ENCODE measurements around the gene WDR81. TPM values are rescaled to one million over a fixed set of nuclear protein-coding genes. Genes with fewer than 3 reads are reported as not detected.

WDR81 gene
- total RNA-seq, 1 donor: 47.8 TPM

DNA sequence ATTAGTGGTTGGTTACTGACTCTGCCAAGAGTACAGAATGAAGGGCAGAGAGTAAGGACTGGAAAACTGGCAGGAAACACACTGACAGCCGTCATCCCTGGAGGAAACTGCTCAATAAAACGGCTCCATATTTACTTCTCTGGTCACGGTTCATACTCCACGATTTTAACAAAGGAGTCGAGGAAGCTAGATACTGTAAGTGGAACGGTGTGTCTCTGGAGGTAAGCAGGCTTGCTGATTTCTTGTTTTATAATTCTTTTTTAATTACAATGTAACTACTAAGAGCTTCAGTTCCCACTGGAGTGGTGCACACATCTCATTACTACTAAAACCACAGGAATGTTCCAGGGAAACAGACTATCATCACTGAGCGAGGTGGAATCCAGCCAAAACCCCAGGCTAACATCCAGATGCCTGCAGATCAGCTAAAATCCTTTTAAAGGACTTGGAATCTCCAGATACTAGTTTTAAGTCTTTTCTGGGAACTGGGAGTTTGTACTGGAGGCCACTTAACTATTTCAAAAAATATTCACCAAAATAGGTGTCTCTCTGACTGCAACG is 55.1 kb downstream of the WDR81 start:
- DNase-seq (ENCODE audit: insufficient read length, low spot score, missing footprints): peak; percentile 98
- peak overlapping the region; percentile 53 for H2AFZ ChIP-seq (ENCODE audit: low read length)
- H3K4me3 ChIP-seq (ENCODE audit: insufficient read depth, low read length): peak overlapping the region; percentile 21
- H3K9me3 ChIP-seq (ENCODE audit: low read depth, low read length): no peaks in the 10 kb centered on the region
- peak overlapping the region; percentile 81 for H3K4me2 ChIP-seq (ENCODE audit: insufficient read depth, low read length)
- H3K36me3 ChIP-seq (ENCODE audit: insufficient read depth, low read length): peaks cover 20% of the 10 kb centered on the region
- TF ChIP-seq, protein P1, sequence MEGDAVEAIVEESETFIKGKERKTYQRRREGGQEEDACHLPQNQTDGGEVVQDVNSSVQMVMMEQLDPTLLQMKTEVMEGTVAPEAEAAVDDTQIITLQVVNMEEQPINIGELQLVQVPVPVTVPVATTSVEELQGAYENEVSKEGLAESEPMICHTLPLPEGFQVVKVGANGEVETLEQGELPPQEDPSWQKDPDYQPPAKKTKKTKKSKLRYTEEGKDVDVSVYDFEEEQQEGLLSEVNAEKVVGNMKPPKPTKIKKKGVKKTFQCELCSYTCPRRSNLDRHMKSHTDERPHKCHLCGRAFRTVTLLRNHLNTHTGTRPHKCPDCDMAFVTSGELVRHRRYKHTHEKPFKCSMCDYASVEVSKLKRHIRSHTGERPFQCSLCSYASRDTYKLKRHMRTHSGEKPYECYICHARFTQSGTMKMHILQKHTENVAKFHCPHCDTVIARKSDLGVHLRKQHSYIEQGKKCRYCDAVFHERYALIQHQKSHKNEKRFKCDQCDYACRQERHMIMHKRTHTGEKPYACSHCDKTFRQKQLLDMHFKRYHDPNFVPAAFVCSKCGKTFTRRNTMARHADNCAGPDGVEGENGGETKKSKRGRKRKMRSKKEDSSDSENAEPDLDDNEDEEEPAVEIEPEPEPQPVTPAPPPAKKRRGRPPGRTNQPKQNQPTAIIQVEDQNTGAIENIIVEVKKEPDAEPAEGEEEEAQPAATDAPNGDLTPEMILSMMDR (IDR thresholded peaks at IDR 0.05; ENCODE audit: extremely low read depth, low read depth, low read length): no peak
- H3K27me3 ChIP-seq (ENCODE audit: insufficient read depth, low read length): no peaks in the 10 kb centered on the region
- peaks cover 3% of the 10 kb centered on the region for H4K20me1 ChIP-seq (ENCODE audit: insufficient read depth, low read length)
- H3K27ac ChIP-seq (ENCODE audit: low read depth, low read length): peak overlapping the region; percentile 89
- peaks cover 32% of the 10 kb centered on the region for H3K4me1 ChIP-seq (ENCODE audit: insufficient read depth, low read length)
- H3K79me2 ChIP-seq (ENCODE audit: insufficient read depth, low read length): no peaks in the 10 kb centered on the region

DNA sequence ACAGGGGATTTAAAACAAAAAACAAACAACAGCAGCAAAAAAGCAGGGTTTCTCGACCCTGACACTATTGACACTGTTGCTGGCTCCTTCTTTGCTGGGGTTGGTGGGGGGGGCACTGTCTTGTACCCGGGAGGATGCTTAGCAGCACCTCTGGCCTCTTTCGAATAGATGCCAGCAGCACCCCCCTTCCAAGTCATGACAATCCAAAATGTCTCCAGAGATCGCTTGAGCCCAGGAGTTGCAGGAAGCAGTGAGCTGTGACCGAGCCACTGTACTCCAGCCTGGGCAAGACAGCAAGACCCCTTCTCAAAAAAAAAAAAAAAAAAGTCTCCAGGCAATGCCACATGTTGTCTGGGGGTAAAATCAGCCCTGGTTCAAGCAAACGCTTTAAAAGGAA is 57.7 kb downstream of the WDR81 start:
- Histone ChIP-seq H2AFZ (ENCODE audit: low read length) (no peak overlapping the region), H4K20me1 (ENCODE audit: insufficient read depth, low read length) (peaks cover 3% of the 10 kb centered on the region), H3K9me3 (ENCODE audit: low read depth, low read length) (no peaks in the 10 kb centered on the region), H3K79me2 (ENCODE audit: insufficient read depth, low read length) (no peaks in the 10 kb centered on the region), H3K4me2 (ENCODE audit: insufficient read depth, low read length) (peak overlapping the region; percentile 12), H3K36me3 (ENCODE audit: insufficient read depth, low read length) (peaks cover 23% of the 10 kb centered on the region), H3K27ac (ENCODE audit: low read depth, low read length) (peak overlapping the region; percentile 75), H3K4me1 (ENCODE audit: insufficient read depth, low read length) (peaks cover 40% of the 10 kb centered on the region), H3K4me3 (ENCODE audit: insufficient read depth, low read length) (no peak overlapping the region), H3K27me3 (ENCODE audit: insufficient read depth, low read length) (no peaks in the 10 kb centered on the region)
- no peak for DNase-seq (ENCODE audit: insufficient read length, low spot score, missing footprints)
- TF ChIP-seq, protein P1 (IDR thresholded peaks at IDR 0.05; ENCODE audit: extremely low read depth, low read depth, low read length): no peak

DNA sequence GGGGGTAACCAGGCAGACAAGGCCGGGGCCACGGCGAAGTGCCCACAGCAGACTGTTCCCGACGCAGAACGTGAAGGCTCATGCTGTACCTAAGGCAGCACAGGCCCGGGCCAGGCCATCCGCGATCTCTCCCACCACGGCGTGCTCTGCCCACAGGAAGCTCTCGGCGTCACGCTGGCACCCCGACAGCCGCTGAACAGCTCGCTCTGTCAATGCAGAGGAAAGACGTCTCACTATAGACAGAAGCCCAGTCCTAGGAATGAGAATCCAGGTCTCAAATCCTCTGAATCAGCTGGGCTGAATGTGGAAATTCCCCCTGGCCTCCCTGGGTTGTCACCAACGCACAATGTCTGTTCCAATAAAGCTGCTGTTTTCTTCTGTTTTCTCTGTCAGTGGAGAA is 58.8 kb downstream of the WDR81 start:
- H3K4me1 ChIP-seq (ENCODE audit: insufficient read depth, low read length): peaks cover 48% of the 10 kb centered on the region
- peaks cover 3% of the 10 kb centered on the region for H4K20me1 ChIP-seq (ENCODE audit: insufficient read depth, low read length)
- DNase-seq (ENCODE audit: insufficient read length, low spot score, missing footprints): peak; percentile 49
- no peaks in the 10 kb centered on the region for H3K27me3 ChIP-seq (ENCODE audit: insufficient read depth, low read length)
- H2AFZ ChIP-seq (ENCODE audit: low read length): peak overlapping the region; percentile 0
- peaks cover 15% of the 10 kb centered on the region for H3K36me3 ChIP-seq (ENCODE audit: insufficient read depth, low read length)
- no peaks in the 10 kb centered on the region for H3K79me2 ChIP-seq (ENCODE audit: insufficient read depth, low read length)
- peak overlapping the region; percentile 6 for H3K4me3 ChIP-seq (ENCODE audit: insufficient read depth, low read length)
- H3K4me2 ChIP-seq (ENCODE audit: insufficient read depth, low read length): peak overlapping the region; percentile 12
- TF ChIP-seq, protein P1 (IDR thresholded peaks at IDR 0.05; ENCODE audit: extremely low read depth, low read depth, low read length): no peak
- peak overlapping the region; percentile 75 for H3K27ac ChIP-seq (ENCODE audit: low read depth, low read length)
- no peaks in the 10 kb centered on the region for H3K9me3 ChIP-seq (ENCODE audit: low read depth, low read length)

DNA sequence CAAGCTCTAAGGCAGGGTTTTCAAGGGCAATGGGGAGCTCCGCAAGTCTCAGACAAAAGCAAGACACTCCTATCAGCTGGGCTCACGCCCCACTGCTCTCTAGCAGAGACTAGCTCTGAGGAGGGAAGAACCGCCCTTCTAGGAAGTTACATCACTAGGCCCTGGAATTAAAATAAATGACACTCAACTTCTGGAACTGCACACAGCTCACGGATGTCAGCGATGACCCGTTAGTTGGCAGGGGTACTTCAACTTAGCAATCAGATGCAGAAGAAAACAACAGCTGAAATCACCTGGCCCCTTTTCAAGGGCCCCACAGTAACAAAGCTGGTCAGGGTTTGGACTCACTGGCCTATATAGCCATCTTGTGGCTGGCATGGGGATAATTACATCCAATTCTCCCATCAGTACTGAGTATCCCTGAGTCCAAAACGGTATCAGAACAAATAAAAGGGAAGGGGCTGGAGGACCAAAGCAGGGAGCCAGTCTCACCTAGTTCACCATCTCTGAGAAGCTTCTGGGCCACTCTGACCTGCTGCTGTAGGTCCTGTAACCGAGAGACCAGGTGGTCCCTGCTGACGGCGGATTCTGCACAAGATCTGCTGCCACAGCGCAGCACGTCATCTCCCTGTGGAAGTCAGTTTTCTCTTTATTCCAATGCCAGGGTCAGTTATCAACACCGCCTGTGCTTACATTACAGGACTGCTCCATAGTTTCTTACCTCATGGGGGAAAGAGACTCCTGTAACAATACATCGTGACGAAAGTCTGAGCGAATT is 59.5 kb downstream of the WDR81 start:
- Histone ChIP-seq H3K36me3 (ENCODE audit: insufficient read depth, low read length) (peaks cover 11% of the 10 kb centered on the region), H3K4me2 (ENCODE audit: insufficient read depth, low read length) (peak overlapping the region; percentile 12), H4K20me1 (ENCODE audit: insufficient read depth, low read length) (peaks cover 3% of the 10 kb centered on the region), H2AFZ (ENCODE audit: low read length) (peak overlapping the region; percentile 2), H3K4me3 (ENCODE audit: insufficient read depth, low read length) (no peak overlapping the region), H3K27me3 (ENCODE audit: insufficient read depth, low read length) (no peaks in the 10 kb centered on the region), H3K4me1 (ENCODE audit: insufficient read depth, low read length) (peaks cover 48% of the 10 kb centered on the region), H3K9me3 (ENCODE audit: low read depth, low read length) (no peaks in the 10 kb centered on the region), H3K27ac (ENCODE audit: low read depth, low read length) (peak overlapping the region; percentile 75), H3K79me2 (ENCODE audit: insufficient read depth, low read length) (no peaks in the 10 kb centered on the region)
- TF ChIP-seq, protein P1 (IDR thresholded peaks at IDR 0.05; ENCODE audit: extremely low read depth, low read depth, low read length): peak; percentile 88
- DNase-seq (ENCODE audit: insufficient read length, low spot score, missing footprints): peak; percentile 86

All from osteoblast (primary cell).